ENCODE data around the gene TCEA2.

- no peak for TF ChIP-seq CTCF (IDR thresholded peaks at IDR 0.05 in 2 of 3, conservative IDR thresholded peaks at IDR 0.05 in 1 of 3; ENCODE audit: insufficient read depth in 2 of 3, low read depth in 1 of 3, low read length in 3 of 3)
- no peak for TF ChIP-seq ZNF184 (CRISPR knock-in tag; IDR thresholded peaks at IDR 0.05)
- no peak for TF ChIP-seq IRF1 (CRISPR knock-in tag; IDR thresholded peaks at IDR 0.05; ENCODE audit: borderline replicate concordance)
- no peak for TF ChIP-seq CHCHD3 (CRISPR knock-in tag; IDR thresholded peaks at IDR 0.05)
- no peak for TF ChIP-seq FOXJ2 (tag; IDR thresholded peaks at IDR 0.05)
- no peak for TF ChIP-seq YY1 (IDR thresholded peaks at IDR 0.05; ENCODE audit: borderline replicate concordance in 1 of 3, control insufficient read depth in 1 of 3, extremely low read depth in 1 of 3, insufficient read depth in 3 of 3, insufficient read length in 1 of 3, insufficient replicate concordance in 2 of 3, low read depth in 1 of 3, low read length in 2 of 3)
- no peak for TF ChIP-seq EP300 (IDR thresholded peaks at IDR 0.05; ENCODE audit: low read length)
These were observed 53.8 kb downstream of the TCEA2 start for GRCh38 chr20:64116541-64117431.
